HCT116 (cell line): ENCODE results near the gene AMBRA1. TPM values are rescaled to one million over a fixed set of nuclear protein-coding genes. Genes with fewer than 3 reads are reported as not detected.

Source experiments
- ATAC-seq: fragments of 200-7000 bp; cut with Tn5 transposase; 2 replicates; pipeline ENCODE4 v1.9.1; 2020; ENCODE audit warnings: mild to moderate bottlenecking, moderate library complexity
- BruUV-seq: library from RNA; stranded (reverse); fragments of 400-500 nt; replicated peaks from 2 replicates; lab custom pipeline; 2021; lab: Mats Ljungman, UMichigan
- CTCF ChIA-PET: fragments of 300-600 bp; sonication (Branson Sonifier 250); formaldehyde crosslinking; loops from one replicate; lab custom pipeline; 2021; ENCODE audit warnings: antibody characterized with exemption; lab: Charles Lee
- POLR2A ChIA-PET: fragments of 300-600, 350-600 bp; sonication (Branson Sonifier 250); formaldehyde crosslinking; loops from one replicate; lab custom pipeline; 2021; ENCODE audit warnings: antibody characterized with exemption; lab: Charles Lee
- RAD21 ChIA-PET, 2 experiments: fragments of 300-600 bp; sonication (Branson Sonifier 250); formaldehyde crosslinking; loops; one replicate each; lab custom pipeline; 2023; ENCODE audit warnings: low total read pairs in 2 of 2; ENCODE audit not compliant: uncharacterized antibody in 2 of 2, unreplicated experiment in 2 of 2, low non-redundant PET in 1 of 2; lab: Charles Lee
- DNase-seq: peaks from one replicate; pipeline ENCODE4 v3.0.0-alpha.2; 2010; ENCODE audit warnings: low read depth, low spot score
- H2AFZ ChIP-seq: fragments of 200-600 bp; shearing (Covaris generic), sonication (generic); 2 replicates; pipeline ENCODE4 v1.6.1; 2017; ENCODE audit warnings: low read depth, mixed run types, mixed read lengths, antibody characterized with exemption, low read length; ENCODE audit not compliant: poor library complexity, severe bottlenecking
- H3K27ac ChIP-seq: 2 replicates; pipeline ENCODE4 v1.5.1; 2012; ENCODE audit warnings: low read depth, low read length
- H3K27me3 ChIP-seq: fragments of 200-600 bp; sonication (generic); 2 replicates; pipeline ENCODE4 v1.6.1; 2016; ENCODE audit warnings: mixed run types, low read length, mixed read lengths; ENCODE audit not compliant: insufficient read depth
- H3K36me3 ChIP-seq, 2 experiments: fragments of 200-500 bp in 1 of 2; fragments of 200-600 bp in 1 of 2; sonication (Bioruptor generic) in 1 of 2; sonication (generic) in 1 of 2; 2 replicates each; pipeline versions ENCODE4 v1.5.1 to v1.6.1; 2014 to 2016; ENCODE audit warnings: low read length in 2 of 2, inconsistent platforms in 1 of 2, mixed read lengths in 1 of 2, mixed run types in 1 of 2; ENCODE audit not compliant: insufficient read depth in 2 of 2, control insufficient read depth in 1 of 2
- H3K4me1 ChIP-seq, 2 experiments: fragments of 200-600 bp in 1 of 2; sonication (generic) in 1 of 2; 2 replicates each; pipeline versions ENCODE4 v1.5.1 to v1.6.1; 2012 to 2017; ENCODE audit warnings: low read length in 2 of 2, inconsistent platforms in 1 of 2, mild to moderate bottlenecking in 1 of 2, mixed read lengths in 1 of 2, mixed run types in 1 of 2, moderate library complexity in 1 of 2; ENCODE audit not compliant: insufficient read depth in 2 of 2, control insufficient read depth in 1 of 2
- H3K4me2 ChIP-seq: fragments of 200-600 bp; sonication (generic); 2 replicates; pipeline ENCODE4 v1.6.1; 2017; ENCODE audit warnings: mixed run types, low read length, mixed read lengths
- H3K4me3 ChIP-seq, 2 experiments: fragments of 200-600 bp in 1 of 2; sonication (generic) in 1 of 2; replicated peaks in 1 of 2; 2 replicates each; pipeline ENCODE4 v1.5.1; 2011 to 2016; ENCODE audit warnings: low read length in 2 of 2, control low read depth in 1 of 2, low read depth in 1 of 2, mild to moderate bottlenecking in 1 of 2, mixed read lengths in 1 of 2, mixed run types in 1 of 2
- H3K79me2 ChIP-seq: fragments of 200-600 bp; sonication (generic); 2 replicates; pipeline ENCODE4 v1.6.1; 2017; ENCODE audit warnings: mild to moderate bottlenecking, mixed run types, low read length, moderate library complexity, mixed read lengths; ENCODE audit not compliant: insufficient read depth
- H3K9ac ChIP-seq: fragments of 200-600 bp; sonication (generic); 2 replicates; pipeline ENCODE4 v1.6.1; 2016; ENCODE audit warnings: low read length, mixed read lengths
- H3K9me2 ChIP-seq: fragments of 200-600 bp; sonication (generic), shearing (Covaris generic); 2 replicates; pipeline ENCODE4 v1.6.1; 2017; ENCODE audit warnings: mixed run types, mild to moderate bottlenecking, moderate library complexity; ENCODE audit not compliant: insufficient read depth
- H3K9me3 ChIP-seq, 2 experiments: fragments of 200-500 bp in 1 of 2; fragments of 200-600 bp in 1 of 2; sonication (Bioruptor generic) in 1 of 2; sonication (generic) in 1 of 2; 2 replicates each; pipeline ENCODE4 v1.6.1; 2014 to 2017; ENCODE audit warnings: low read length in 2 of 2, mixed read lengths in 2 of 2, inconsistent platforms in 1 of 2, low read depth in 1 of 2, mild to moderate bottlenecking in 1 of 2, mixed run types in 1 of 2, moderate library complexity in 1 of 2; ENCODE audit not compliant: control insufficient read depth in 1 of 2, insufficient read depth in 1 of 2
- H4K20me1 ChIP-seq: fragments of 200-600 bp; sonication (generic), shearing (Covaris generic); 2 replicates; pipeline ENCODE4 v1.6.1; 2017; ENCODE audit warnings: mixed run types, mild to moderate bottlenecking, moderate library complexity; ENCODE audit not compliant: insufficient read depth
- CBX3 ChIP-seq: IDR thresholded peaks from 2 replicates; pipeline ENCODE4 v1.6.1; 2012; ENCODE audit warnings: low read depth
- CEBPB ChIP-seq: IDR thresholded peaks from 2 replicates; pipeline ENCODE4 v1.6.1; 2012; ENCODE audit warnings: low read depth
- CTCF ChIP-seq, 3 experiments: fragments of 200-600 bp in 1 of 3; sonication (generic) in 1 of 3; IDR thresholded peaks in 2 of 3; conservative IDR thresholded peaks in 1 of 3; 2 replicates each; pipeline ENCODE4 v1.5.1; 2012 to 2017; ENCODE audit warnings: low read depth in 2 of 3, low read length in 2 of 3, antibody characterized with exemption in 1 of 3, borderline replicate concordance in 1 of 3, control low read depth in 1 of 3, mild to moderate bottlenecking in 1 of 3, mixed read lengths in 1 of 3, mixed run types in 1 of 3, moderate library complexity in 1 of 3; ENCODE audit not compliant: insufficient read depth in 1 of 3
- FOSL1 ChIP-seq: IDR thresholded peaks from 2 replicates; pipeline ENCODE4 v1.6.1; 2012; ENCODE audit warnings: low read depth
- POLR2A ChIP-seq: IDR thresholded peaks from 2 replicates; pipeline ENCODE4 v1.7.0; 2011; ENCODE audit warnings: borderline replicate concordance; ENCODE audit not compliant: insufficient read depth, insufficient read length; ENCODE audit errors: extremely low read depth
- REST ChIP-seq: IDR thresholded peaks from 2 replicates; pipeline ENCODE4 v1.6.1; 2012; ENCODE audit warnings: low read depth
- SIN3A ChIP-seq: IDR thresholded peaks from 2 replicates; pipeline ENCODE4 v1.6.1; 2012; ENCODE audit warnings: low read depth
- SRF ChIP-seq: IDR thresholded peaks from 2 replicates; pipeline ENCODE4 v1.6.1; 2012; ENCODE audit warnings: low read depth
- TCF7L2 ChIP-seq: IDR thresholded peaks from 2 replicates; pipeline ENCODE4 v1.7.0; 2011; ENCODE audit warnings: borderline replicate concordance, inconsistent platforms; ENCODE audit not compliant: insufficient read depth, insufficient read length; ENCODE audit errors: extremely low read depth
- YY1 ChIP-seq: IDR thresholded peaks from 2 replicates; pipeline ENCODE4 v1.6.1; 2011; ENCODE audit warnings: low read length, low read depth, moderate library complexity, mild to moderate bottlenecking; ENCODE audit not compliant: insufficient replicate concordance; ENCODE audit errors: extremely low read depth
- ZFX ChIP-seq: fragments of 450-650 bp; IDR thresholded peaks from 2 replicates; pipeline ENCODE4 v1.6.1; 2017
- ZNF274 ChIP-seq: fragments of 200-500 bp; sonication (Bioruptor generic); IDR thresholded peaks from 2 replicates; pipeline ENCODE4 v1.6.1; 2014; ENCODE audit warnings: mild to moderate bottlenecking, low read depth, low read length, inconsistent platforms
- intact Hi-C: fragments of 100-400 bp; cut with micrococcal nuclease; formaldehyde crosslinking; loops from 2 replicates; pipeline ENCODE4 v1.10.0; 2022
- total RNA-seq: library from RNA; stranded (reverse); gene quantifications from one replicate; pipeline ENCODE4 v1.2.1, GENCODE V29; 2021; ENCODE audit not compliant: unreplicated experiment
- TF ChIP-seq, protein P1 (sequence below): IDR thresholded peaks from 2 replicates; pipeline ENCODE4 v1.6.1; 2012
- TF ChIP-seq, protein P2 (sequence below): IDR thresholded peaks from 2 replicates; pipeline ENCODE4 v1.6.1; 2012

AMBRA1 gene
- total RNA-seq, 1 experiment from 2014 or later = 22.7 TPM

DNA sequence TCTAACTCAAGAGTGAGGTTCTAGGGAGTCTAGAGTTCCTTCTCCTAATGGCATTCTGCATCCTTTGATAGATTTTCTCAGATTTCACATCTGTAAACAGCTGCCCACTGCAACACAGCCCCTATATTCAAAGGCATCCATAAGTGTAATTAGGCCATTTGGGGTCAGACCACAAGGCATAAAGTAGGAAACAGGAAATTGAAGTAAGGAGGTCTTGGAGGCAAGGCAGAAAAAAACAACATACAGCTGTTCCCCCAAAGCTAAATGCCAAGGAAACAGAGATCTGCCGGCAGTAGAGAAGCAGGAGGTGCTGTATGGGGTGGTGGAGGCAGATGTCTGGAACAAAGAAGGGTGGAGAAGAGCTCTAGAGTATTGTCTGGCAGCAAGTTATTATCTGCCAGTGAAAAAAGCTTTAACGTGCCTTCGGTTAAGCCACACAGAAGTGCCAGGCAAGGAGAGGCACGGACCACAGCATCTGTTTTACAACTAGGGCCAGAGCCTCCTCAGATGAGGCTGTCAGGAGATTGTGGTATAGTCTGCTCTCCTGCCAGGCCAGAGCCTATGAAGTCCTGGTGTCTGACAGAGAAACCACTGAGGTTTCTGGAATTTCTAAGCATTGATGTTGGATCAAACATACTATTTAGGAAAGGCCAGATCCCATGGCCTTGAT is 102.0 kb downstream of the AMBRA1 start (continued):
- TF ChIP-seq REST = no peak
- no peak for TF ChIP-seq CBX3
- TF ChIP-seq CTCF (IDR thresholded peaks at IDR 0.05 in 2 of 3, conservative IDR thresholded peaks at IDR 0.05 in 1 of 3; ENCODE audit: borderline replicate concordance in 1 of 3, insufficient read depth in 1 of 3, low read depth in 2 of 3, low read length in 2 of 3) = no peak
- no peak for TF ChIP-seq SIN3A
- TF ChIP-seq TCF7L2 = no peak
- no peak for TF ChIP-seq ZFX

DNA sequence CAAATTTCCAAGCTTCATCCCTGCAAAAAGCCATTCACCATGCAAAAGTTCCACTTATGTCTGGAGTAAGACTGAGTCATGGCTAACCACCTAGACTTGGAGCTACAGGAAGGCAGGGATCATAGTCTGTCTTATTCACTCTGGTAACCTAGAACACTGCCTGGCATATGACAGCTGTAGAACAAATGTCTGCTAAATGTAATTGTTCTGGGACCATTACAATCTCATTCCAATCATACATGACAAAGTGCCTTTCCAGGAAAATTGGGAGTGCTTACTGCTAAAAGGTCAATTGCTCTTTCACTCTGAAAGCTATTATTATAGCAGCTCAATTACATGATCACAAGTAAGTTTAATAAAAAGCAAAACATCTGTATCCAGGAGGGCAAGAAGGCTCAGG is 103.2 kb downstream of the AMBRA1 start:
- H3K27ac ChIP-seq = no peak overlapping the region
- no peak overlapping the region for H3K4me2 ChIP-seq
- no peak overlapping the region for H3K9ac ChIP-seq
- BruUV-seq = no TSS peak
- H3K27me3 ChIP-seq = no peaks in the 10 kb centered on the region
- H3K9me2 ChIP-seq = no peaks in the 10 kb centered on the region
- H2AFZ ChIP-seq = no peak overlapping the region
- POLR2A ChIA-PET = no interaction called here
- no peaks in the 10 kb centered on the region for H3K4me1 ChIP-seq
- no peaks in the 10 kb centered on the region for H3K9me3 ChIP-seq
- DNase-seq (no peak), ATAC-seq (no peak)
- no peaks in the 10 kb centered on the region for H4K20me1 ChIP-seq
- peaks cover 0 to 2% of the 10 kb centered on the region in 2 experiments; a peak in 1 of 4 replicates for H3K36me3 ChIP-seq
- no peaks in the 10 kb centered on the region for H3K79me2 ChIP-seq
- CTCF ChIA-PET = interaction anchor here (0.9 to 2.1 kb wide), 18 partner anchors 9 to 322 kb away, joined by 3 to 18 read pairs (median 4); no protein-coding TSS in a partner anchor
- intact Hi-C loops = loop anchor here (1.0 to 5.0 kb wide), 2 partner anchors 37 to 46 kb away; no protein-coding TSS in a partner anchor
- RAD21 ChIA-PET = no interaction called here
- no peak overlapping the region for H3K4me3 ChIP-seq
- TF ChIP-seq TCF7L2 (no peak), ZFX (no peak), FOSL1 (no peak), SIN3A (no peak), SRF (no peak), ZNF274 (no peak), CTCF (IDR thresholded peaks at IDR 0.05 in 2 of 3, conservative IDR thresholded peaks at IDR 0.05 in 1 of 3; ENCODE audit: borderline replicate concordance in 1 of 3, insufficient read depth in 1 of 3, low read depth in 2 of 3, low read length in 2 of 3) (no peak), CBX3 (no peak), YY1 (no peak), CEBPB (no peak), POLR2A (no peak)
- TF ChIP-seq, protein P1, sequence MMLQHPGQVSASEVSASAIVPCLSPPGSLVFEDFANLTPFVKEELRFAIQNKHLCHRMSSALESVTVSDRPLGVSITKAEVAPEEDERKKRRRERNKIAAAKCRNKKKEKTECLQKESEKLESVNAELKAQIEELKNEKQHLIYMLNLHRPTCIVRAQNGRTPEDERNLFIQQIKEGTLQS = no peak
- TF ChIP-seq, protein P2, sequence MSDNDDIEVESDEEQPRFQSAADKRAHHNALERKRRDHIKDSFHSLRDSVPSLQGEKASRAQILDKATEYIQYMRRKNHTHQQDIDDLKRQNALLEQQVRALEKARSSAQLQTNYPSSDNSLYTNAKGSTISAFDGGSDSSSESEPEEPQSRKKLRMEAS = no peak
